HL-60/S4 treated with retinoic acid at 250 ng/mL for 4 days and 3 days (cell line): ENCODE results near the gene PRR22.
"Not testable (repeated sequence)": the region's sequence is repeated elsewhere in the genome, so short reads cannot be mapped to it uniquely, and the experiment has no call there.

Experiments used
- in situ Hi-C: fragments of 300-500 bp; cut with MboI; formaldehyde crosslinking; loops from 2 replicates; pipeline ENCODE4 v1.7.0; 2022; ENCODE audit warnings: low sequenced_read_pairs

The PRR22 gene

GRCh38 chr19:5793188-5793587 is 8.6 kb upstream of the PRR22 start:
- in situ Hi-C loops = no loop called here

DNA sequence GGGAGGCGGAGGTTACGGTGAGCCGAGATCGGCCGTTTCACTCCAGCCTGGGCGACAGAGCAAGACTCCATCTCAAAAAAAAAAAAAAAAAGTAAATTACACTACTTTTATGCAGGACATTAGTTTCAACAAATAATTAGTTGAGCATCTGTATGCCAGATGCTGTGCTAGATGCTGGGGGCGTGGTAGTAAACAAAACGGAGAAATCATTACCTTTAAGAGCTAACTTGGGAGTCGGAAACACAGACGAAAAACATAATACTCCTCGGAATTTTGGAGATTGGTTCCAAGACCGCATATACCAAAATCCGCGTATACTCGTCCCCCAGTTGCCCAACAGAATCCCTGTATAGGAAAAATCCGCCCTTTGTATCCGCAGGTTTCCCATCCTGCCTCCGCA is 7.7 kb upstream of the PRR22 start:
- in situ Hi-C loops = no loop called here

DNA sequence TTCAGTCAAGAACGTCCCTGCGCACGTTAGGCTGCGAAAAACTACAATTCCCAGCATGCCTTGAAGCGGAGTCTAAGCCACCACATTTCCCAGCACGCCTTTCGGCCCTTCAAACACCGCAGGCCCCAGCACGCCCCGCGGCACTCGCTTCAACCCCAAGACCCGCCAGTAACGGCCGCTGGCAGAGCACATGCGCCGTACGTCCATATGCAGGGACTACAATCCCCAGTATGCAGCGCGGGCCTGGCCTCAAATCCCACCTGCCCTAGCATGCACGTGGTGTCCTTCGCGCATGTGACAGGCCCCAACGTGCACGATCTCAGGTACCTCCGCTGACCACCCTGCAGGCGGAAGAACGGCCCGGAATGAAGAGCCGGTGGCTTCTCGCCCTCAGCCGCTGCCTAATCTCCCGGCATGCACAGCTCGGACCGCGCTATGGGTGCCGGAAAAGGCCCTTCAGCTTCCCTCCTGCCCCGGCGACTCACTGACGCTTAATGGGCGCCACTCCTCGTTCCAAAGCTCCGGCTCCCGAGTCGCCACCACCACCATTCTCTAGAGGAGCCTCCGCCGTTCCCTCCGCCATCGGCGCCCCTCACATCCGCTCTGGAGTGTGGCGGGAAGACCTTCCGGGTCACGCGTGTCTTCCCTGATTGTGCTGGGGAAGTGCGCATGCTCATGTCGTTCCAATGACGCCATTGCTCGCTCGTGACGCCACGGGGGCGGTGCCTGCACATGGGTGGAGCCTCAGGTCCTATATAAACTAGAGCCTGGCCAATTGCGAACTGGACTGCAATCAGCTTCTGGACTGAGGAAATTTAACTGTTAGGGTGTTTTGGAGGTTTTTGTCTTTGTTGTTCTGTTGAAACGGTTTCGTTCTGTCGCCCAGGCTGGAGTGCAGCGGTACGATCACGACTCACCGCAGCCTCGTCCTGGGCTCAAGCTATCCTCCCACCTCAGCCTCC is 6.3 kb upstream of the PRR22 start, which contains the start of gene DUS3L:
Gene DUS3L (minus strand): TSS at position 605 of the 962 bp plus-strand sequence. CDS start 22 bp downstream, at position 583.
- in situ Hi-C loops = no loop called here

DNA sequence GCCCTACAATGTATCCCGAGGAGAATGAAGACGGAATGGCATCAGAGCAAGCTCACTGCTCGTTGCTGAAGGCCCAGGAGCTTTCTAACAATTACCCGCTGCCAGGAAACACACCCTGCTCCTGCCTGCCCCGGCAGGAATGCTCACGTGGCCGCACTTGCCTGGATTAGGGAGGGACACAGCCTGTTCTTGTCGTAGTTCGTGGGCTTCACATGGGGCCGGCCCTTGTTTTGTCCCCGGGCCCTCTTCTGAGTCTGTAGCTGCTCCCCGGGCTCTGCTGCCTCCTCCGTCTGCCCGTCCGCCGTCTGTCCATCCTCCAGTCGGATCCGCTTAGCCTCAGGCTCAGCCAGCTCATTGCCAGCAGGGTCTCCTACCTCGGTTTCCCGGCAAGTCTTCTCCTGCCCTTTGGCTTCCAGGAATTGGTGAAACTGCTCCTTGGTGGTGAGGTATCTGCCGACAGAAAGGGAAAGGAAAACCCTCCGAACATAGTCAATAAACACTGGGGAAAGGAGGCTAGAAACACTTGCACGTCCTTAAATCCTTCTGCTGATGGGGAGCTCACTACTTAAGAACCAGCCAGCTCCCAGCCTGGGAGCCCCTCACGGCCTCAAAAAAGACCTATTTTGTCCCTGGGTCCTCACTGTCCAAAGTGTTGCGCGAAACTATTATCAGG is 5.5 kb upstream of the PRR22 start:
- in situ Hi-C loops = no loop called here

GRCh38 chr19:5789351-5789761 is 4.8 kb upstream of the PRR22 start:
- in situ Hi-C loops = no loop called here

DNA sequence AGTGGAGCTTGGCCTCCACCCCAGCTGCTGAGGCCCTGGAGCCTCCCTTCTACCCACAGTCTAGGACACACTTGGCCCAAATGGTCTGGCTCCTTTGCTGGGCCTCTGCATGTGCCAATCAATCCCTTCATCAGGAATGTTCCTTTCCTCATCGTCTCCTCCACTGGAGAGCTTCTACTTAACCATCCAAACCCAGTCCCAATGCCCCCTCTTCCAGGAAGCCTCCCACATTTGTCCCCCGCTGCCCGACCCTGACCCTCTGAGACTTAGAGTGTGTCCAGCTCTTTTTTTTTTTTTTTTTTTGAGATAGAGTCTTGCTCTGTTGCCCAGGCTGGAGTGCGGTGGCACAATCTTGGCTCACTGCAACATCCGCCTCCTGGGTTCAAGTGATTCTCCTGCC is 3.9 kb upstream of the PRR22 start:
- in situ Hi-C loops = no loop called here

GRCh38 chr19:5787409-5788182 is 3.0 kb upstream of the PRR22 start:
- in situ Hi-C loops = no loop called here

DNA sequence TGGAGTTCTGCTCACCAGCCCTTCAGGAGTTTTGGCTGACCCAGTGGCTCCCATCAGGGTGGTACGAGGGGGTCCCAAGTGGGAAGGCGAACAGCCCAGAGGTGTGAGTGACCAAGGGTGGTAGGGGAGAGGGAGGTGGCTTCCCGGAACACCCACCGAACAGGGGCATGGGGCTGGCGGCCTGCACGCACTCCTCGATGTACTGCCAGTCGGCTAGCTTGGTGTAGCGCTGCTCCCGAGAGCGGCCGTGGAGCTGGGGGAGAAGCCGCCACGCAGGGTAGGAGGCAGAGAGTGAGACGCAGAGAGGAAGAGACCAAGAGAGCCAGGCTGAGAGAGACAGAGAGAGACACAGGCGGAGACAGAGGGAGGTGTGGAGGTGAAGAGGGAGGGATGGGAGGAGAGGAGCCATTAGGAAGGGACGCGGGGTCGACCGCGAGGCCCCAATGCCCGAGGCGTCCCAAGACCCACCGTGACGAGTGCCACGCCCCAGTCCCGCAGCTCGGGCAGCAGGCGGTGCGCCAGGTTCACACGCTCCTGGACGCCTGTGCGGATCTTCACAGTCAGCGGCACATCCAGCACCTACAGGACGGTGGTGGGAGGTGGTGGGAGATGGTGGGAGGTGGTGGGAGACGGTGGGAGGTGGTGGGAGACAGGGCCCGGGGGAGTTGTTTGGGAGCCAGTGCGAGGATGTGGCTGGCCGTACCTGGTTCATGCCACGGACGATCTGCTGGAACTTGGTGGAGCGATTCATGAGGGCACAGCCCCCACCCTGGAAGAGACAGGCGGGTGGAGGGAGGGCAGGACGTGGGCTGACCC is 2.3 kb upstream of the PRR22 start:
- in situ Hi-C loops = no loop called here

- in situ Hi-C loops = no loop called here
Observed at GRCh38 chr19:5785423-5785822, 877 bp upstream of the PRR22 start.

- in situ Hi-C loops = no loop called here
Observed at GRCh38 chr19:5782945-5783919, 1.3 kb downstream of the PRR22 start.

- in situ Hi-C loops = no loop called here
Observed at GRCh38 chr19:5782322-5782721, 2.2 kb downstream of the PRR22 start.

DNA sequence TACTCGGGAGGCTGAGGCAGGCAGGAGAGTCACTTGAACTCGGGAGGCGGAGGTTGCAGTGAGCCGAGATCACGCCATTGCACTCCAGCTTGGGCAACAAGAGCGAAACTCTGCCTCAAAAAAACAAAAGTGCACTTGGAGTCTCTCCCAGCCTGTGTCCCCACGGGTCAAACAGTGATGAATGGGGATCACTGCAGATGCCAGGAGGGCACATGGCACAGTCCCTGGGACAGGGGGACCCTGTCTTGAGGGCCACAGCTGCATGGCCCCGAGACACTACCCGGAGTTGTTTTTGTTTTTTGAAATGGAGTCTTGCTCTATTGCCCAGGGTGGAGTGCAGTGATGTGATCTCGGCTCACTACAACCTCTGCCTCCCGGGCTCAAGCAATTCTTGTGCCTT is 3.6 kb downstream of the PRR22 start:
- in situ Hi-C loops = not testable (repeated sequence)

GRCh38 chr19:5778402-5778801 is 6.1 kb downstream of the PRR22 start:
- in situ Hi-C loops = no loop called here

GRCh38 chr19:5775668-5776309 is 8.8 kb downstream of the PRR22 start:
- in situ Hi-C loops = no loop called here

DNA sequence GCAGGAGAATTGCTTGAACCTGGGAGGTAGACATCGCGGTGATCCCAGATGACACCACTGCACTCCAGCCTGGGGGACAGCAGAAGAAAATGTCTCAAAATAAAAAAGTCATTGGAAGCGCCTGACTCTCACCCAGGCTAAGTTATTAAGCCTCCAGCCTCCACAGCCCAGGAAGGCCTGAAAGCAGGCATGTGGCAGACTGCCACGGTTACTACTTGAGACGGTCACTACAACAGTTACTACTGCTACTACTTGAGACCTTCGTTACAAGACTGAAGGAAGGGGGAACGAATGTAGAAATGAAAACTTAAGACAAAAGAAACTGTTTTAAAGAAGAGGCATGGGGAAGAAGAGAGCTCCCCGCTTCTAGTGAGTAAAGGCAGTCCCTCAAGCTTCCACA is 9.6 kb downstream of the PRR22 start:
- in situ Hi-C loops = no loop called here

DNA sequence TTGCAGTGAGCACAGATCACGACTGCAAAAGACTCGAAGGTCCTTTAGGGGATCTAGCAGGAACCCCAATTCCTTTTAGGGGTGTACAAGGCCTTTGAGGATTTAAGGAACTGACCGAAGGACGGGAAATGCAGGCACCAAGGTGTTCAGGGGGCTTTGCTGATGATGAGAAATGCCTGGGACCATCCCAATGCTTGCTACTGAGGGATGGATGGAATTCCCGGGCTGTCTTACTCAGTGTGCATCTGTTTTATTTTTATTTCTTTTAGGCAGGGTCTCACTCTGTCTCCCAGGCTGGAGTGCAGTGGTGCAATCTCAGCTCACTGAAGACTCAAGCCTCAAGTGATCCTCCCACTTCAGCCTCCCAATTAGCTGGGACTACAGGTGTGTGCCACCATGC is 11.3 kb downstream of the PRR22 start:
- in situ Hi-C loops = no loop called here

GRCh38 chr19:5772416-5772815 is 12.1 kb downstream of the PRR22 start:
- in situ Hi-C loops = no loop called here

DNA sequence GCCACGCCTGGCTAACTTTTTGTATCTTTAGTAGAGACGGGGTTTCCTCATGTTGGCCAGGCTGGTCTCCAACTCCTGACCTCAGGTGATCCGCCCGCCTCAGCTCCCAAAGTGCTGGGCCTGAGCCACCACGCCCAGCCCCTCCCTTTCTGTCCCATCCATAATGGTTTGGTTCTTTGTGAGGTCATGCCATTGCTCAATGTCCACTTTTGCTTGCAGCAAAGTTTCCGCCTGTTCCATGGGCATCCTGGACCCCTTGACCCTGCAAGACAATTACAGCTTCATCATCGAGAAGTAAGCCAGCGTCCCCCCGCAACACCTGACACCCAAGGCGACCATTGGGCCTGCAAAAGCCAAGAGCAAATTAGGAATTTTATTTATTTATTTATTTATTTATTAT is 16.6 kb downstream of the PRR22 start:
- in situ Hi-C loops = no loop called here

GRCh38 chr19:5765220-5765619 is 19.3 kb downstream of the PRR22 start:
- in situ Hi-C loops = no loop called here
